C4-2B (cell line): ENCODE results near the gene GRIA4.
"Not testable (repeated sequence)": the region's sequence is repeated elsewhere in the genome, so short reads cannot be mapped to it uniquely, and the experiment has no call there.

Source experiments
- H3K27ac ChIP-seq: fragments of 450-650 bp; 2 replicates; pipeline ENCODE4 v1.5.1; 2017
- ZFX ChIP-seq: fragments of 450-650 bp; IDR thresholded peaks from 2 replicates; pipeline ENCODE4 v1.6.1; 2017
- TF ChIP-seq, protein P1 (sequence below): fragments of 450-650 bp; conservative IDR thresholded peaks from 2 replicates; pipeline ENCODE4 v1.5.1; 2017; ENCODE audit warnings: mild to moderate bottlenecking

Gene GRIA4

DNA sequence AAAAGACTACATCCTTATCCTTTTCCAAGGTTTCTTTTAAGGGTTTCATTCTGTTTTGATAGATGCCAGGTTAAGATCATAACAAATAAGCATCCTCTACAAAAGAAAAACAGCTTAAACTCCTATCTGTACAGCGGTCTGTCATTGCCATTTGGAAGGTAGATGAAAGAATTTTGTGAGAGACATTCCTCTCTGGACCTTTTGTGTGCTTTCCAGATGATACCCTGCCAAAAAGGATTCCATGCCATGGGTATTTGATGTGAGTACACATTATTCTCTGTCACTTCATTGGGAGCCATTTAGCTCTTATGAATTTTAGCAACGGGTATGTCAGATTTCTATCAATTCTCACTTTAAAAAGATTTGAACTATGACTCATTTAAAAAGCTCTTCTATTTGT is 153.7 kb downstream of the GRIA4 start:
- no peak overlapping the region for H3K27ac ChIP-seq
- no peak for TF ChIP-seq ZFX
- TF ChIP-seq, protein P1, sequence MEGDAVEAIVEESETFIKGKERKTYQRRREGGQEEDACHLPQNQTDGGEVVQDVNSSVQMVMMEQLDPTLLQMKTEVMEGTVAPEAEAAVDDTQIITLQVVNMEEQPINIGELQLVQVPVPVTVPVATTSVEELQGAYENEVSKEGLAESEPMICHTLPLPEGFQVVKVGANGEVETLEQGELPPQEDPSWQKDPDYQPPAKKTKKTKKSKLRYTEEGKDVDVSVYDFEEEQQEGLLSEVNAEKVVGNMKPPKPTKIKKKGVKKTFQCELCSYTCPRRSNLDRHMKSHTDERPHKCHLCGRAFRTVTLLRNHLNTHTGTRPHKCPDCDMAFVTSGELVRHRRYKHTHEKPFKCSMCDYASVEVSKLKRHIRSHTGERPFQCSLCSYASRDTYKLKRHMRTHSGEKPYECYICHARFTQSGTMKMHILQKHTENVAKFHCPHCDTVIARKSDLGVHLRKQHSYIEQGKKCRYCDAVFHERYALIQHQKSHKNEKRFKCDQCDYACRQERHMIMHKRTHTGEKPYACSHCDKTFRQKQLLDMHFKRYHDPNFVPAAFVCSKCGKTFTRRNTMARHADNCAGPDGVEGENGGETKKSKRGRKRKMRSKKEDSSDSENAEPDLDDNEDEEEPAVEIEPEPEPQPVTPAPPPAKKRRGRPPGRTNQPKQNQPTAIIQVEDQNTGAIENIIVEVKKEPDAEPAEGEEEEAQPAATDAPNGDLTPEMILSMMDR: no peak

DNA sequence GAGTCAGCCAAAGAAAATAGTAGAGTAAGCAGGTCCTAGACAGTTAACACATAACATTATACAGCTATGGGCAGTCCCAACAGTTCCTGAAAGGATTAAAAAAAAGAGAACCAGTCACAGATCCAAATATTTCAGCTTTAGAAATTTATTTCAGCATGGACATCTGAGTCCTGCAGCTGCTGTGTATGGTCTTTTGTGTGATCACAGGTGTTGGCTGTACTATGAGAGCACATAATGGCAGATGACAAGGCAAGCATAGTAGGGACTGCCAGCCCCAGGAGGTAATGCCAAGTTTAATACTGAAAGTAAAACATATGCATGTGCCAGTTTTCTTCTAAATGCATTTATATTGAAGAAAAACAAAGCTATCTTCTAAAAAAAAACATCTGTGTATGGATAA is 158.1 kb downstream of the GRIA4 start:
- no peak overlapping the region for H3K27ac ChIP-seq
- no peak for TF ChIP-seq ZFX
- TF ChIP-seq, protein P1: no peak

DNA sequence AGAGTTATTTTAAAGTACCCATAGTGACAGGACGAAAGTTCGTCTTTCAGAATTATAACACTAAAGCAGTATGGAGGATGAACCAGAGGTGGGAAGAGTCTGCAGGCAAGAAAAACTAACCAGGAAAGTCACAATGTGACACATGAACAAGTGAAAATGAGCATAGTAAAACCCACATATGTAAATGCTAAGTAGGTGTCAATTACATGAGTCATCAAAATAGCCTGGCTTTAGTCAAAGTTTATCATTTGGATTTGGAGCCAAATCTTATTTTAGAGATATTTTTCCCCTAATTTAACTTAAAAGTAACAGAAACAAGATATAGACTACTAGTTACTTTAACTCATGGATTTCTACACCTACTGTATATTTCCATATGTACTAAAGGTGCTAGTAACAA is 159.8 kb downstream of the GRIA4 start:
- TF ChIP-seq, protein P1: no peak
- no peak for TF ChIP-seq ZFX
- no peak overlapping the region for H3K27ac ChIP-seq

DNA sequence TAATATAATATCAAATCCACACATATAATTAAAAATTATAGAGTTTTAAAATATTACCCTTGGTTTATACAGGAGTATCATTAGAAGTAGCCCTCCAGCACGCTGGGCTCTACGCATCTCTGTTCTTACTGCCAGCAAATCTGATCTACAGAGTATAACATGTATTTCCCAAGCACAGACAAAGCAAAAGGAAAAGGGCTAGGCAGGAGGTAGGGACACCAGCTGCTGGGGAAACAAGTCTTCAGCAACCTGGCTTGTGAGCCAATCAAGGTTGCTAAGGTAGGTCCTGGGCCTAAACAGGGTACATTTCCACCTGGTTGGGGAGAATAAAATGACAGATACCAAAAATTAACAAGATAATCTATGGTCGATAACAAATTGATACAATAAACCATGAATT is 163.6 kb downstream of the GRIA4 start:
- not testable (repeated sequence) for H3K27ac ChIP-seq

DNA sequence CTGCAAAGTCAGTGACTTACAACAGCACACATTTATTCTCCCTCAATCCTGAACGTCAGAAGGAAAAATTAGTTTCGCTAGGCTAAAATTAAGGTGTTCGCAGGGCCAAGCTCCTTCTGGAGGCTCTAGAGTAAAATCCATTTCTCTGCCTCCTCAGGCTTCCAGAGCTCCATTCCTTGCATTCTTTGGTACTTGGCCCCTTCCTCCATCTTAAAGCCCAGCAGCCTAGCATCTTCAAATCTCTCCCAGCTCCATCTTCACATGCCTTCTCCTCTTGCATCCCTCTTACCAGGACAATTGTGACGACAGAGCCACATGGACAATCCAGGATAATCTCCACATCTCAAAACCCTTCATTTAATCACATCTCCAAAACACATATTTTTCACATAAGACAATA is 165.0 kb downstream of the GRIA4 start:
- TF ChIP-seq, protein P1: no peak
- no peak for TF ChIP-seq ZFX
- H3K27ac ChIP-seq: no peak overlapping the region

DNA sequence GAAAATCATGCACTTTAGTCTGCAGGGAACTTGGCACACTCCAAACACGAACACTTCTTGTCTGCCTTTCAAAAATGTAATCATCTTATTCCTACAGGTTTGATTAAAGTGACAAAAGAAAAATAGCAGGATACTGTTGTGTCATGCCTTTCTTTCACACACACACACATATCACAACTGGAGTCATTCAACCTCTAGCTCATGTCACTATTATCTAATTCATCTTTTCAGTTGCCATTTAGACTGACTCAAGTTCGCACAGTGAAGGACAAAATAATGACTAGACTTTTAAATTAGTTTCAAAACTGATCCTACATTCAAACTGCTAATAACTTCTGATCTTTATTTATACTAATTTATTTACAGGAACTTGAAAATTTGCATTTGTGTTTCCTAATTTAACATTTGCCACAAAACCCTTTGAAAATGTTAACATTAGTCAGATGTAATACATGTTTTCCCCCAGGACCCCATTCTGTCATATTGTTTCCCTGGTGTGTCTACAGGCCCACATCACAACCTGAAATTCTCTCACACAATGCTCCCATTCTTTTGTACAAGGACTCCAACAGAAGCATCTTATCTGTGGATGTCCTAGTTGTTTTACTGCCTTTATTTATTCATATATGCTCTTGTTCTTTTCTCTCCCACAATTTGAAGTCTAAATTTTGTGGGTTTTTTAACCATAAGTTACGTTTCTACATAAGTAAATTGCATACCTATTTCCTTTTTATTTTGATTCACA is 171.1 kb downstream of the GRIA4 start:
- no peak overlapping the region for H3K27ac ChIP-seq
- TF ChIP-seq, protein P1: no peak
- TF ChIP-seq ZFX: no peak

DNA sequence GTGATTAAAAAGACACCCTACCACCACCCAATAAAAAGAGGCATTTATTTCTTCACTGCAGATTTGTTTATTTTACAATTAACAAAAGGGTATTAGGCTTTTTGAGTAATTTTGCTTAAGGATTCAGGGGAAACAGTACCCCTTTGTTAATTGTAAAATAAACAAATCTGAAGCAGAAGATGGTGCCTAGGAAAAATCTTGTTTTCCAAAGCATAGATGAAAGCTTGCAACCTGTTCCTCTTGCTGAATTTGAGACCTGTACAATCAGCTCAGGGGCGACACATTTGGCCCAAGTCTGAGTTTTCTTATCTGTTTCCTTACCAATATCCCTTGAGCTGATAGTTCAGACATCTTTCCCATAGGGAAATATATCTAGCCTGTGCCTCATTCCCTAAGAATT is 171.9 kb downstream of the GRIA4 start:
- TF ChIP-seq ZFX: no peak
- TF ChIP-seq, protein P1: no peak
- H3K27ac ChIP-seq: no peak overlapping the region

DNA sequence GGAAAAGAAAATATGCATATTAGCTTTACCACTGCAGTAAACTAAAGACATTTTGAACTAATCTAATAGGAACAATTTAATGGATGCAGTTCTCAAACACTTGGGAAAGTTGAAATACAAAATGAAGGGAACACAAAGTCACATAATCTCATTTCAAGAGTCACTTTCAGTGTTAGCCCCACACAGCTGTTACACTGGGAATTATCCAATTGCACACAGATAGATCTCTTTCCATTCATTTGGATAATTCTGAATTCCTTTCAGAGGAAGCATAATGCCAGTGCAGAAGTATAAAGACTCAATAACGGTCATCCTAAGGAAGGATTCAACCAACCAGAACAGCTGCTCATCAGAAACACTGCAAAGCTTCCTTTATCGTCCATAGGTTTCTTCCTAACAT is 173.3 kb downstream of the GRIA4 start:
- no peak overlapping the region for H3K27ac ChIP-seq
- TF ChIP-seq, protein P1: no peak
- no peak for TF ChIP-seq ZFX

DNA sequence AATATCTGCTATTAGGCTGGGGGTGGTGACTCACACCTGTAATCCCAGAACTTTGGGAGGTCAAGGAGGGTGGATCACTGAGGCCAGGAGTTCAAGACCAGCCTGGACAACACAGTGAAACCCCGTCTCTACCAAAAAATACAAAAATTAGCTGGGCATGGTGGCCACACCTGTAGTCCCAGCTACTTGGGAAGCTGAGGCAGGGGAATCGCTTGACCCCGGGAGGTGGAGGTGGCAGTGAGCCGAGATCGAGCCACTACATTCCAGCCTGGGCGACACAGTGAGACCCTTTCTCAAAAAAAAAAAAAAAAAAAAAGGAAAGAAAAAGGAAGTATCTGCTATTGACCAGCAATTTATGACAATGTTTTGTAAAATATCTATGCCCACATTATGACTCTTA is 176.0 kb downstream of the GRIA4 start:
- not testable (repeated sequence) for H3K27ac ChIP-seq
